Endothelial cell of umbilical vein (primary cell): Measurements from ENCODE around the gene QPCTL.

Experiments
- CTCF ChIP-seq, 2 donors: IDR thresholded peaks; 1 replicate in 1 of 2; 2 replicates in 1 of 2; pipeline ENCODE4 v1.5.1; 2011; ENCODE audit warnings: low read length in 2 of 2, mild to moderate bottlenecking in 2 of 2, moderate library complexity in 2 of 2, control low read depth in 1 of 2, inconsistent platforms in 1 of 2, low read depth in 1 of 2; ENCODE audit not compliant: insufficient read depth in 1 of 2; ENCODE audit errors: extremely low read depth in 1 of 2
- EZH2 ChIP-seq: IDR thresholded peaks from 2 replicates; pipeline ENCODE4 v1.6.1; 2012; ENCODE audit warnings: borderline replicate concordance, low read depth, mild to moderate bottlenecking, moderate library complexity, low read length, inconsistent platforms; ENCODE audit not compliant: severe bottlenecking
- MYC ChIP-seq: IDR thresholded peaks from one replicate; pipeline ENCODE4 v1.6.1; 2011; ENCODE audit warnings: mild to moderate bottlenecking, low read depth, low read length
- POLR2A ChIP-seq: IDR thresholded peaks from 2 replicates; pipeline ENCODE4 v1.6.1; 2012; ENCODE audit warnings: low read depth, mild to moderate bottlenecking, control low read depth, low read length

GRCh38 chr19:45693106-45693788 is 781 bp downstream of the QPCTL start:
- TF ChIP-seq CTCF (IDR thresholded peaks at IDR 0.05; ENCODE audit: extremely low read depth in 1 of 2, insufficient read depth in 1 of 2, low read depth in 1 of 2, low read length in 2 of 2) = peak; percentile 96 to 97
- TF ChIP-seq MYC = no peak
- no peak for TF ChIP-seq POLR2A
- TF ChIP-seq EZH2 = no peak
